ENCODE data around the gene EXOC4. TPM values are rescaled to one million over a fixed set of nuclear protein-coding genes. Genes with fewer than 3 reads are reported as not detected.

EXOC4 gene
- total RNA-seq, 4 donors from 2014 or later: 52.4 to 82.2 (median 67.0) TPM

GRCh38 chr7:133945497-133945896, 692.6 kb downstream of the EXOC4 start:
- no peak for TF ChIP-seq CTCF (IDR thresholded peaks at IDR 0.05)
- no peak for TF ChIP-seq POLR2A (IDR thresholded peaks at IDR 0.05)
- H3K4me3 ChIP-seq (ENCODE audit: low read depth, poor library complexity, severe bottlenecking): no peak overlapping the region

GRCh38 chr7:133947458-133948254, 694.8 kb downstream of the EXOC4 start:
- WGBS, 2 donors: 82 to 86% methylated on average over 6 of the region's 6 CpGs
- TF ChIP-seq CTCF (IDR thresholded peaks at IDR 0.05) (no peak), POLR2A (IDR thresholded peaks at IDR 0.05) (no peak)
- intact Hi-C loops (cut with DNase I; ENCODE audit: low total_unique reads): no loop called here
- DNase-seq (ENCODE audit: low spot score in 2 of 2): no peak
- H3K4me3 ChIP-seq (ENCODE audit: low read depth, poor library complexity, severe bottlenecking): no peak overlapping the region

More at GRCh38 chr7:133945497-133945896, 692.6 kb downstream of the EXOC4 start:
- no peak for DNase-seq (ENCODE audit: low spot score in 2 of 2)
- 73 to 94% methylated on average over 5 of the region's 5 CpGs for WGBS, 2 donors
- intact Hi-C loops (cut with DNase I; ENCODE audit: low total_unique reads): no loop called here

- H3K4me3 ChIP-seq (ENCODE audit: low read depth, poor library complexity, severe bottlenecking): no peak overlapping the region
- WGBS, 2 donors: 92 to 94% methylated on average over 6 of the region's 6 CpGs
- no peak for DNase-seq (ENCODE audit: low spot score in 2 of 2)
- intact Hi-C loops (cut with DNase I; ENCODE audit: low total_unique reads): no loop called here
- TF ChIP-seq CTCF (IDR thresholded peaks at IDR 0.05): no peak
- TF ChIP-seq POLR2A (IDR thresholded peaks at IDR 0.05): no peak
Observed at GRCh38 chr7:133948588-133948987, 695.7 kb downstream of the EXOC4 start.

- no peak for TF ChIP-seq POLR2A (IDR thresholded peaks at IDR 0.05)
- no peak overlapping the region for H3K4me3 ChIP-seq (ENCODE audit: low read depth, poor library complexity, severe bottlenecking)
- no peak for DNase-seq (ENCODE audit: low spot score in 2 of 2)
- intact Hi-C loops (cut with DNase I; ENCODE audit: low total_unique reads): no loop called here
- WGBS, 2 donors: 86 to 91% methylated on average over 4 of the region's 4 CpGs
Observed at GRCh38 chr7:133950855-133951254, 698.0 kb downstream of the EXOC4 start.

- intact Hi-C loops (cut with DNase I; ENCODE audit: low total_unique reads): no loop called here
- no peak overlapping the region for H3K4me3 ChIP-seq (ENCODE audit: low read depth, poor library complexity, severe bottlenecking)
- WGBS, 2 donors: 94 to 100% methylated on average over 2 of the region's 2 CpGs
- TF ChIP-seq POLR2A (IDR thresholded peaks at IDR 0.05) (no peak), CTCF (IDR thresholded peaks at IDR 0.05) (no peak)
- no peak for DNase-seq (ENCODE audit: low spot score in 2 of 2)
Observed at GRCh38 chr7:133955208-133955607, 702.3 kb downstream of the EXOC4 start.

GRCh38 chr7:133957845-133958244, 705.0 kb downstream of the EXOC4 start:
- intact Hi-C loops (cut with DNase I; ENCODE audit: low total_unique reads): no loop called here
- H3K4me3 ChIP-seq (ENCODE audit: low read depth, poor library complexity, severe bottlenecking): no peak overlapping the region
- DNase-seq (ENCODE audit: low spot score in 2 of 2): no peak
- TF ChIP-seq POLR2A (IDR thresholded peaks at IDR 0.05) (no peak), CTCF (IDR thresholded peaks at IDR 0.05) (no peak)
- WGBS, 2 donors: 37 to 62% methylated on average over 2 of the region's 2 CpGs

Measured in lower leg skin (tissue), 4 donors.